Measurements from ENCODE around the gene LCK. TPM values are rescaled to one million over a fixed set of nuclear protein-coding genes. Genes with fewer than 3 reads are reported as not detected.

The LCK gene
- total and polyA plus RNA-seq, 2 of the 8 experiments (the other 6 are each of a cell fraction or from before 2014, with no cell fraction given), result 75.3 to 122 TPM

- Histone ChIP-seq H3K27ac (ENCODE audit: low read depth, low read length) (no peak overlapping the region), H2AFZ (ENCODE audit: low read length) (no peak overlapping the region), H2BK120ac (replicated peaks; ENCODE audit: low read depth, low read length) (no peak overlapping the region), H2BK5ac (ENCODE audit: low read depth, low read length) (no peak overlapping the region), H3K14ac (ENCODE audit: insufficient read length) (no peak overlapping the region), H3K56ac (replicated peaks; ENCODE audit: insufficient read length, low read depth, low read length) (no peak overlapping the region), H3K79me2 (ENCODE audit: control insufficient read depth in 1 of 2, insufficient read depth in 2 of 2, low read length in 2 of 2) (peaks cover 0 to 10% of the 10 kb centered on the region in 2 experiments; a peak in 2 of 4 replicates), H3K23me2 (ENCODE audit: low read depth, low read length) (peaks cover 3% of the 10 kb centered on the region; the same call in 1 of the 2 replicates), H4K20me1 (replicated peaks in 1 of 2; ENCODE audit: control insufficient read depth in 1 of 2, insufficient read depth in 2 of 2, low read length in 2 of 2) (peaks cover 0 to 3% of the 10 kb centered on the region in 2 experiments), H3K9me3 (ENCODE audit: insufficient read depth in 2 of 2, low read depth in 1 of 2, low read length in 1 of 2) (no peaks in the 10 kb centered on the region), H4K91ac (replicated peaks; ENCODE audit: insufficient read length, low read length) (no peak overlapping the region), H4K8ac (ENCODE audit: extremely low read depth, insufficient read depth, low read length) (no peak overlapping the region), H3K79me1 (ENCODE audit: low read depth, low read length) (no peaks in the 10 kb centered on the region; the same call in 1 of the 2 replicates), H4K5ac (ENCODE audit: insufficient read length, low read depth, low read length) (no peak overlapping the region), H3K4me3 (ENCODE audit: extremely low read depth in 1 of 4, insufficient read depth in 2 of 4, low read depth in 3 of 4, low read length in 4 of 4) (no peak overlapping the region), H2BK20ac (ENCODE audit: low read length) (no peak overlapping the region), H2BK12ac (ENCODE audit: low read depth, low read length) (no peak overlapping the region), H3K4me1 (replicated peaks in 1 of 4; ENCODE audit: control insufficient read depth in 3 of 4, insufficient read depth in 4 of 4, low read length in 3 of 4) (peaks cover 0 to 4% (median 0%) of the 10 kb centered on the region in 4 experiments; a peak in 2 of 7 replicates), H3K4me2 (ENCODE audit: insufficient read depth in 1 of 2, low read depth in 2 of 2, low read length in 2 of 2) (no peak overlapping the region), H2BK15ac (ENCODE audit: low read length) (no peak overlapping the region), H3K23ac (ENCODE audit: insufficient read length) (no peak overlapping the region), H3K36me3 (ENCODE audit: control insufficient read depth in 2 of 4, insufficient read depth in 4 of 4, low read length in 3 of 4) (peaks cover 2 to 14% (median 6%) of the 10 kb centered on the region in 4 experiments; a peak in 4 of 8 replicates), H2AK5ac (ENCODE audit: low read depth, low read length) (no peak overlapping the region), H3K27me3 (replicated peaks in 1 of 4; ENCODE audit: control insufficient read depth in 3 of 4, extremely low read depth in 1 of 4, insufficient read depth in 3 of 4, low read length in 3 of 4) (no peaks in the 10 kb centered on the region), H3K4ac (replicated peaks; ENCODE audit: insufficient read length, low read depth, low read length) (no peak overlapping the region), H3K18ac (ENCODE audit: extremely low read depth, low read length) (no peak overlapping the region), H3K9ac (replicated peaks in 1 of 4; ENCODE audit: extremely low read depth in 1 of 4, low read depth in 3 of 4, low read length in 3 of 4) (no peak overlapping the region)
- 88% methylated on average over 5 of the region's 5 CpGs; no CpG with 5 or more reads in 1 of the 2 experiments for WGBS, 2 experiments (ENCODE audit: extremely low coverage in 1 of 2, insufficient coverage in 1 of 2, insufficient read length in 1 of 2, insufficient replicate concordance in 2 of 2, low coverage in 1 of 2, low lambda C conversion rate in 2 of 2, missing lambda C conversion rate in 1 of 2)
- DNase-seq (ENCODE audit: low read depth in 1 of 2, low spot score in 2 of 2) (no peak), FAIRE-seq (no peak)
- ChIA-PET POLR2A (ENCODE audit: partially characterized antibody) (interaction anchor here (0.7 to 4.1 kb wide), 16 partner anchors 11 to 178 kb away, joined by 3 to 33 read pairs (median 6); partner anchors contain the start of genes BSDC1, FAM229A, IQCC and MARCKSL1), CTCF (ENCODE audit: partially characterized antibody) (interaction anchor here (0.9 to 7.6 kb wide), 31 partner anchors 10 to 185 kb away, joined by 3 to 70 read pairs (median 5); partner anchors contain the start of genes CCDC28B, FAM167B, FAM229A and HDAC1)
- TF ChIP-seq NANOG (IDR thresholded peaks at IDR 0.05; ENCODE audit: insufficient read depth, low read depth, low read length, poor library complexity, severe bottlenecking), result no peak
- TF ChIP-seq GTF2F1 (IDR thresholded peaks at IDR 0.05; ENCODE audit: borderline replicate concordance, low read depth, low read length), result no peak
- TF ChIP-seq KDM4A (IDR thresholded peaks at IDR 0.05; ENCODE audit: low read depth, low read length, severe bottlenecking), result no peak
- no peak for TF ChIP-seq RNF2 (IDR thresholded peaks at IDR 0.05; ENCODE audit: borderline replicate concordance, low read depth, low read length, missing control alignments, poor library complexity, severe bottlenecking)
- TF ChIP-seq CHD2 (IDR thresholded peaks at IDR 0.05; ENCODE audit: low read length), result no peak
- no peak for TF ChIP-seq BACH1 (IDR thresholded peaks at IDR 0.05; ENCODE audit: low read length)
- TF ChIP-seq MAX (IDR thresholded peaks at IDR 0.05), result no peak
- no peak for TF ChIP-seq YY1 (IDR thresholded peaks at IDR 0.05; ENCODE audit: low read depth, low read length)
- TF ChIP-seq TAF7 (optimal IDR thresholded peaks at IDR 0.05; ENCODE audit: borderline replicate concordance, low read depth, low read length), result no peak
Measured at GRCh38 chr1:32216566-32216965, 34.5 kb upstream of the LCK start.
